PC-3 (cell line): ENCODE data around the gene PTN. TPM values are rescaled to one million over a fixed set of nuclear protein-coding genes. Genes with fewer than 3 reads are reported as not detected.
"Not testable (repeated sequence)": the region's sequence is repeated elsewhere in the genome, so short reads cannot be mapped to it uniquely, and the experiment has no call there.

ENCODE experiments used
- ATAC-seq: fragments of 200-7000 bp; cut with Tn5 transposase; 2 replicates; pipeline ENCODE4 v1.9.1; 2020; ENCODE audit warnings: mild to moderate bottlenecking, moderate library complexity
- BruUV-seq: library from RNA; stranded (reverse); fragments of 400-500 nt; replicated peaks from 2 replicates; lab custom pipeline; 2021; lab: Mats Ljungman, UMichigan
- CTCF ChIA-PET: fragments of 300-600 bp; sonication (Branson Sonifier 250); formaldehyde crosslinking; loops from one replicate; lab custom pipeline; 2022; ENCODE audit warnings: antibody characterized with exemption; lab: Charles Lee
- POLR2A ChIA-PET: fragments of 300-600 bp; sonication (Branson Sonifier 250); formaldehyde crosslinking; loops from one replicate; lab custom pipeline; 2022; ENCODE audit warnings: antibody characterized with exemption; ENCODE audit not compliant: unreplicated experiment; lab: Charles Lee
- DNase-seq: peaks from one replicate; pipeline ENCODE4 v3.0.0-alpha.2; 2015
- H2AFZ ChIP-seq: fragments of 300-600 bp; sonication (generic); 2 replicates; pipeline ENCODE4 v1.6.0; 2016; ENCODE audit warnings: antibody characterized with exemption, low read length
- H3F3A ChIP-seq: fragments of 300-600 bp; sonication (generic); one replicate; pipeline ENCODE4 v1.6.0; 2017; ENCODE audit warnings: antibody characterized with exemption, low read length, control low read depth, mild to moderate bottlenecking; ENCODE audit not compliant: unreplicated experiment
- H3K27ac ChIP-seq: fragments of 300-600 bp; sonication (generic); 2 replicates; pipeline ENCODE4 v1.5.1; 2016; ENCODE audit warnings: mild to moderate bottlenecking, low read length
- H3K27me3 ChIP-seq: fragments of 300-600 bp; sonication (generic); 2 replicates; pipeline ENCODE4 v1.6.1; 2016; ENCODE audit warnings: low read length, mixed read lengths
- H3K36me3 ChIP-seq: fragments of 300-600 bp; sonication (generic); 2 replicates; pipeline ENCODE4 v1.6.1; 2016; ENCODE audit warnings: low read depth, mixed run types, low read length, mixed read lengths
- H3K4me1 ChIP-seq: fragments of 300-600 bp; sonication (generic); 2 replicates; pipeline ENCODE4 v1.5.1; 2016; ENCODE audit warnings: low read length; ENCODE audit not compliant: insufficient read depth
- H3K4me2 ChIP-seq: fragments of 300-600 bp; sonication (generic); 2 replicates; pipeline ENCODE4 v1.6.0; 2016; ENCODE audit warnings: low read length
- H3K4me3 ChIP-seq: fragments of 300-600 bp; sonication (generic); 2 replicates; pipeline ENCODE4 v1.5.1; 2016; ENCODE audit warnings: mild to moderate bottlenecking, low read length, mixed read lengths
- H3K79me2 ChIP-seq: fragments of 300-600 bp; sonication (generic); 2 replicates; pipeline ENCODE4 v1.6.1; 2017; ENCODE audit warnings: low read length, mixed read lengths
- H3K9ac ChIP-seq: fragments of 300-600 bp; sonication (generic); 2 replicates; pipeline ENCODE4 v1.6.0; 2016; ENCODE audit warnings: mild to moderate bottlenecking, low read length
- H3K9me2 ChIP-seq: fragments of 300-600 bp; sonication (generic); replicated peaks from 2 replicates; pipeline ENCODE4 v1.6.1; 2016; ENCODE audit warnings: mixed run types, low read length, mixed read lengths
- H3K9me3 ChIP-seq: fragments of 300-600 bp; sonication (generic); 2 replicates; pipeline ENCODE4 v1.6.1; 2016; ENCODE audit warnings: low read length, mixed read lengths
- H4K20me1 ChIP-seq: fragments of 300-600 bp; sonication (generic); 2 replicates; pipeline ENCODE4 v1.6.1; 2016; ENCODE audit warnings: low read length, mixed read lengths
- EZH2 ChIP-seq: fragments of 300-600 bp; sonication (generic); IDR thresholded peaks from one replicate; pipeline ENCODE4 v1.6.1; 2017; ENCODE audit warnings: antibody characterized with exemption, mild to moderate bottlenecking, low read length; ENCODE audit not compliant: unreplicated experiment
- EZH2phosphoT487 ChIP-seq: fragments of 300-600 bp; sonication (generic); IDR thresholded peaks from 2 replicates; pipeline ENCODE4 v1.6.1; 2018; ENCODE audit warnings: mild to moderate bottlenecking, antibody characterized with exemption, low read length, borderline replicate concordance
- intact Hi-C: fragments of 100-400 bp; cut with micrococcal nuclease; formaldehyde crosslinking; loops from 2 replicates; pipeline ENCODE4 v1.9.0; 2023
- total RNA-seq: library from RNA; depleted of rRNA; stranded (reverse); fragments of >200 nt; gene quantifications from 2 replicates; pipeline ENCODE4 v1.2.3, GENCODE V29; 2014
- TF ChIP-seq, protein P1 (sequence below): fragments of 300-600 bp; sonication (generic); conservative IDR thresholded peaks from 2 replicates; pipeline ENCODE4 v1.5.1; 2017; ENCODE audit warnings: antibody characterized with exemption, low read depth, mild to moderate bottlenecking, low read length

The PTN gene
- total RNA-seq, 1 experiment from 2014 or later = 0.07 TPM

DNA sequence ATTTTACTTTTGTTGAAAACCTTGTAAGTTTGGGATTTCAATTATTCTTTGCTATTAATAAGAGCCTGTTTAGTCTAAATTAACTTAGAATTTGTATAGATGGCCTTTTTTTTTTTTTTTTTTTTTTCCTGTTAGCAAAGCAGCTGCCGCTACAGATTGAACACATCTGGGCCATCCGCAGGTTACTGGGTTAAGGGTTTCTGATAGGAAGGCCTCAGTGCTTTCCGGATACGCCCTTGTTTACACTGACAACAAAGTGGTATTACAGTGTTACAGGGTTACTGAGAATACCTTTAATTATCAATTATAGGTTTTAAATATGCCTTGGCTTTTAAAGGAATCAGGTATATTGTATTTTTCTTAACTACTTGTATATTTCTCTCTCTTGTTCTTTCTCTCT, 76.8 kb downstream of the PTN start:
- Histone ChIP-seq H3K36me3 (no peaks in the 10 kb centered on the region), H3K9ac (no peak overlapping the region), H3K9me2 (no peaks in the 10 kb centered on the region), H2AFZ (no peak overlapping the region), H3K4me1 (no peaks in the 10 kb centered on the region), H3K27me3 (no peaks in the 10 kb centered on the region), H3F3A (no peaks in the 10 kb centered on the region), H3K9me3 (no peaks in the 10 kb centered on the region), H4K20me1 (no peaks in the 10 kb centered on the region), H3K4me3 (no peak overlapping the region), H3K79me2 (no peaks in the 10 kb centered on the region), H3K4me2 (no peak overlapping the region), H3K27ac (no peak overlapping the region)
- no TSS peak for BruUV-seq
- CTCF ChIA-PET = no interaction called here
- TF ChIP-seq, protein P1, sequence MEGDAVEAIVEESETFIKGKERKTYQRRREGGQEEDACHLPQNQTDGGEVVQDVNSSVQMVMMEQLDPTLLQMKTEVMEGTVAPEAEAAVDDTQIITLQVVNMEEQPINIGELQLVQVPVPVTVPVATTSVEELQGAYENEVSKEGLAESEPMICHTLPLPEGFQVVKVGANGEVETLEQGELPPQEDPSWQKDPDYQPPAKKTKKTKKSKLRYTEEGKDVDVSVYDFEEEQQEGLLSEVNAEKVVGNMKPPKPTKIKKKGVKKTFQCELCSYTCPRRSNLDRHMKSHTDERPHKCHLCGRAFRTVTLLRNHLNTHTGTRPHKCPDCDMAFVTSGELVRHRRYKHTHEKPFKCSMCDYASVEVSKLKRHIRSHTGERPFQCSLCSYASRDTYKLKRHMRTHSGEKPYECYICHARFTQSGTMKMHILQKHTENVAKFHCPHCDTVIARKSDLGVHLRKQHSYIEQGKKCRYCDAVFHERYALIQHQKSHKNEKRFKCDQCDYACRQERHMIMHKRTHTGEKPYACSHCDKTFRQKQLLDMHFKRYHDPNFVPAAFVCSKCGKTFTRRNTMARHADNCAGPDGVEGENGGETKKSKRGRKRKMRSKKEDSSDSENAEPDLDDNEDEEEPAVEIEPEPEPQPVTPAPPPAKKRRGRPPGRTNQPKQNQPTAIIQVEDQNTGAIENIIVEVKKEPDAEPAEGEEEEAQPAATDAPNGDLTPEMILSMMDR = no peak
- TF ChIP-seq EZH2phosphoT487 (no peak), EZH2 (no peak)
- no peak for DNase-seq
- intact Hi-C loops = no loop called here
- POLR2A ChIA-PET = no interaction called here
- ATAC-seq = no peak

DNA sequence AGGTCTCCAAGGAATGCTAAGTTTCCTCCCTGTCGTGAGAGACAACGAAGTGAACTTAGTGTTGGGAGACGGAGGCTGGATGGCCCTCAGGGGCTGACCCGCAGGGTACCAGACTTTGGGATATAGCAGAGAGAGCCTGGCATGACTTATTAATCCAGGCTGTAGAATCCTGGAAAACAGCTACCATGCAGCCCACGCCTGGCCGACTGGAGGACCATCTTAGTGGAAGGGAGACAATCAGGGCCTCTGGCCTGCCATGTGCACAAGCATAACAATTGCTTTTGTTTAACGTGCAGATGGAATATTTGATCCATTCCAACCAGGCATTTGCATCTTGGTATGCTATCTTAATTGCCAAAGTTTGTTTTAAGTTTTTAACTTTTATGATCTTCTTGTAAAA, 78.1 kb downstream of the PTN start:
- H3K36me3 ChIP-seq, BruUV-seq, H3K27me3 ChIP-seq, CTCF ChIA-PET, H3K9me2 ChIP-seq, POLR2A ChIA-PET, intact Hi-C loops, H3K4me1 ChIP-seq, H3K4me3 ChIP-seq, H3K9me3 ChIP-seq, H3K79me2 ChIP-seq, H3K9ac ChIP-seq, ATAC-seq, H3K27ac ChIP-seq, H2AFZ ChIP-seq, H4K20me1 ChIP-seq, H3F3A ChIP-seq, H3K4me2 ChIP-seq, DNase-seq: not testable (repeated sequence)

DNA sequence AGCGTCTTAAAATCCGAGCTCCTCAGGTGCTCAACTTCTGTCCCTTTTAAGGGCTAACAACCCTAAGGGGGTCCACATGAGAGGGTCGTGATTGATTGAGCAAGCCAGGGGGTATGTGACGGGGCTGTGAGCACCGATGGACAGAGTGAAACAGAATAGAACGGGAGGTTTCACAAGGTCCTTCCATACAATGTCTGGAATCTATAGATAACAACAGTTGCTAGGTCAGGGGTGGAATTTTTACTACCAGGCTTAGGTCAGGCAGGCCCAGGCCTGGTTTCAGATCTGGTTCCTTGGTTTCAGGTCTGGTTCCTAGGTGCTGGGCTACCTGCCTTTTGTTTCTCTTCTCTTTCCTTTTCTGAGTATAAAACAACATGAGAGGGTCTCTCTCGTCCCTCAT, 80.9 kb downstream of the PTN start:
- H3K4me3 ChIP-seq = no peak overlapping the region
- no peak overlapping the region for H2AFZ ChIP-seq
- H3K27me3 ChIP-seq = no peaks in the 10 kb centered on the region
- no peaks in the 10 kb centered on the region for H3F3A ChIP-seq
- H3K36me3 ChIP-seq = no peaks in the 10 kb centered on the region
- no peaks in the 10 kb centered on the region for H4K20me1 ChIP-seq
- ChIA-PET CTCF (no interaction called here), POLR2A (no interaction called here)
- no peak for DNase-seq
- TF ChIP-seq, protein P1 = no peak
- TF ChIP-seq EZH2phosphoT487 (no peak), EZH2 (no peak)
- H3K4me1 ChIP-seq = no peaks in the 10 kb centered on the region
- BruUV-seq = no TSS peak
- H3K79me2 ChIP-seq = no peaks in the 10 kb centered on the region
- no peaks in the 10 kb centered on the region for H3K9me2 ChIP-seq
- intact Hi-C loops = no loop called here
- H3K27ac ChIP-seq = no peak overlapping the region
- ATAC-seq = no peak
- H3K4me2 ChIP-seq = no peak overlapping the region
- H3K9ac ChIP-seq = no peak overlapping the region
- no peaks in the 10 kb centered on the region for H3K9me3 ChIP-seq
